Epidermal melanocyte (primary cell): ENCODE data around the gene CARF.
"Not testable (repeated sequence)": the region's sequence is repeated elsewhere in the genome, so short reads cannot be mapped to it uniquely, and the experiment has no call there.

Experiments
- DNase-seq: peaks from one replicate; pipeline ENCODE4 v3.0.0; 2011; ENCODE audit warnings: low spot score; ENCODE audit not compliant: insufficient read length

The CARF gene

GRCh38 chr2:202933958-202934357 is 21.9 kb downstream of the CARF start:
- DNase-seq = no peak

- no peak for DNase-seq
Observed at GRCh38 chr2:202934456-202934855, 22.4 kb downstream of the CARF start.

- no peak for DNase-seq
Observed at GRCh38 chr2:202938960-202939359, 26.9 kb downstream of the CARF start.

GRCh38 chr2:202941771-202942170 is 29.7 kb downstream of the CARF start:
- no peak for DNase-seq

DNA sequence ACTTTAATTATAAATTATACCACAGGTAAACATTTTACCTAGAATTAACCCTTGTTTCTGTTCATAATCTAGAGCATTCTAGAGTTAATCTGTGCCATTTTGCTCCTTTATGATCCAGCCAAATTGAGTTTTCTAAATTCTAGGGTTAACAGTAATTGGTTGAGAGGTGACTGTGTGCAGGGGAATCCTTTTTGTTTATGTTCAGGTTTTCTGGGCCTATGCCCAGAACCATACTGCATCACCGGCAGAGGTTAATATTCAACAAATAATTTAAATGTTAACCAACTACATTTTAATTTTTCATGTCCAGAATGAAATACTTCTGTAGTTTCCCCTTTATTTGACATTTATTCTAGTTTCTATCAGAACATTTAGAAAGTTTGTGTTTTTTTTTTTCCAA is 32.3 kb downstream of the CARF start:
- DNase-seq = no peak

- no peak for DNase-seq
Observed at GRCh38 chr2:202944816-202945215, 32.7 kb downstream of the CARF start.

GRCh38 chr2:202945497-202945896 is 33.4 kb downstream of the CARF start:
- DNase-seq = no peak

- DNase-seq = not testable (repeated sequence)
Observed at GRCh38 chr2:202949333-202949732, 37.3 kb downstream of the CARF start.

- DNase-seq = no peak
Observed at GRCh38 chr2:202950592-202950991, 38.5 kb downstream of the CARF start.

DNA sequence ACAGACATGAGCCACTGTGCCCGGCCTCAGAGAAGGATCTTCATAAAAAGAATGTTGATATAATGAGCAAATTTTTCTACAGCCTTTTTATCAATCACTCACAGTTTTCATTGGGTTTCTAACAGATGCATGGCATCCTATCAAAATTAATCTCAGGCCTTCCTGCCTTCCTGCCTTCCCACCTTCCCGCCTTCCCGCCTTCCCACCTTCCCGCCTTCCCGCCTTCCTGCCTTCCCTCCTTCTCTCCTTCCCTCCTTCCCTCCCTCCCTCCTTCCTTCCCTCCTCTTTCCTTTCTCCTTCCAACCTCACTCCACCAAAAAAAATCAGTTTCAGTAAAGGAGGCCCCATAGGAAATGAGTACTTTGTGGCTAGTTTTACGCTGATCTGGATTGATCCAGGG is 48.4 kb downstream of the CARF start:
- DNase-seq = no peak

- no peak for DNase-seq
Observed at GRCh38 chr2:202963712-202964111, 51.6 kb downstream of the CARF start.

DNA sequence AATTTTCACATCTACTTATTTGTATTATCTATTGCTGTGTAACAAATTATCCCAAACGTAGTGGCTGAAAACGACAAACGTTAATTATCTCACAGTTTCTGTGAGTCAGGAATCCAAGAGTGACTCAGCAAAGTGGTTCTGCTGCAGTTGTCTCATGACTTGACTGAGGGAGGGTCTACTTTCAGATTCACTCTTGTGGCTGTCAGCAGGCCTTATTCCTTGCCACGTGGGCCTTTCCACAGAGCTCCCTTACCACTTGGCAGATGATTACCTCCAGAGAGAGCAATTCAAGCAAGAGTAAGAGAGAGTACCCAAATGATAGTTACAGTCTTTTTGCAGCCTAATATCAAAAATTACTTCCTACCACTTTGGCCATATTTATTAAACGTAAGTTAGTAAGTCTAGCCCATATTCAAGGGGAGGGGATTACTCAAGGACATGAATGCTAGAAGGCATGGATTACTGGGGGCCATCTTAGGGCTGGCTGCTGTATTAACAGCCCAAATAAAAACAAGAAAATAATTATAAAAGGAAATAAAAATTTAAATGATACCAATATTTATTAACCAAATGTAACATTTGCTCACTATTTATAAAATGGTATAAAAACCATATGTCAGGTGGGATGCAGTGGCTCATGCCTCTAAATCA is 53.9 kb downstream of the CARF start:
- no peak for DNase-seq

DNA sequence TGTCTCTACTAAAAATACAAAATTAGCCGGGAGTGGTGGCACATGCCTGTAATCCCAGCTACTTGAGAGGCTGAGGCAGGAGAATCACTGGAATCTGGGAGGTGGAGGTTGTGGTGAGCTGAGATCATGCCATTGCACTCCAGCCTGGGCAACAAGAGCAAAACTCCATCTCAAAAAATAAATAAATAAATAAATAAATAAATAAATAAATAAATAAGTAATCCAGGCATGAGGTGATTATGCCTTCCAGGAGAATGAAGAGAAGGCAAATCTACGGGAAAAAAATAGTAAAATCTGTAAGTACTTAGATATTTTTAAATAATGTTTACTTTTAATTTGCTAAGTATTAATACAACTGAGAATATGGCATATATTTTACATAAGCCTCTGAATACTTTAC is 57.3 kb downstream of the CARF start:
- not testable (repeated sequence) for DNase-seq

- DNase-seq = no peak
Observed at GRCh38 chr2:202976809-202977208, 64.7 kb downstream of the CARF start.

DNA sequence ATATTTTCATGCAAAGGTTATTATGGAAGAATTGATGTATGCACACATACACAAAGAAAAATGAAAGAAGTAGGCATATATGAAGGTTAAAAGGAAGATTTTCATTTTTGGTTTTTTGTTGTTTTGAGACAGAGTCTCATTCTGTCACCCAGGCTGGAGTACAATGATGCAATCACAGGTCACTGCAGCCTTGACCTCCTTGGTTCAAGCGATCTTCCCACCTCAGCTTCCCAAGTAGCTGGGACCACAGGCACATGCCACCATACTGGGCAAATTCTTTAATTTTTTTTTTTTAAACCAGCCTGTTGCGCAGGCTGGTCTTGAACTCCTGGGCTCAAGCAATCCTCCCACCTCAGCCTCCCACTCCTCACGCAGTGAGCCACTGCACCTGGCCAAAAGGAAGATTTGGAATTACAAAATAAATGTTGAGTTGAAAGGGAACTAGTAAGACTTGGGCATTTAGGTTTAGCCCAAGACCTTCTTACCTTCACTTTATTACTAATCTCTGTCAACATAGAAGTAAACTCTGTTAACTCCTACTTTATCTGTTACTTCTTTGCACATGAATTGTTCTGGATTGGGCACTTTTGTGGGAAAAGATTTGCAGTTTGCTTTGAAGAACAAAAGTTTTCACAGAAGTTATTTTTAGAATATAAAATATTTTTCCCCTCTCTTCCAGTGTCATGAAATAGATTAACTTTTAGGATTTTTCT is 70.9 kb downstream of the CARF start:
- DNase-seq = no peak

GRCh38 chr2:202989749-202990148 is 77.7 kb downstream of the CARF start:
- DNase-seq = no peak

- DNase-seq = no peak
Observed at GRCh38 chr2:202990501-202990900, 78.4 kb downstream of the CARF start.

DNA sequence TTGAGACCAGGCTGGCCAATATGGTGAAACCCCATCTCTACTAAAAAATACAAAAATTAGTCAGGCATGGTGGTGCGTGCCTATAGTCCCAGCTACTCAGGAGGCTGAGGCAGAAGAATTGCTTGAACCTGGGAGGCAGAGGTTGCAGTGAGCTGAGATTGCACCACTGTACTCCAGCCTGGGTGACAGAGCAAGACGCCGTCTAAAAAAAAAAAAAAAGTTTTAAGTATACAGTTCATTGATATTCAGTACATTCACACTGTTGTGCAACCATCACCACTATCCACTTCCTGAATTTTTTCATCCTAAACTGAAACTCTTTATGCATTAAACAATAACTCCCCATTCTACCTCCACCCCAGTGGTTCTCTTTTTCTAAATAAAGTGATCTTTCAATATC is 85.0 kb downstream of the CARF start:
- not testable (repeated sequence) for DNase-seq

DNA sequence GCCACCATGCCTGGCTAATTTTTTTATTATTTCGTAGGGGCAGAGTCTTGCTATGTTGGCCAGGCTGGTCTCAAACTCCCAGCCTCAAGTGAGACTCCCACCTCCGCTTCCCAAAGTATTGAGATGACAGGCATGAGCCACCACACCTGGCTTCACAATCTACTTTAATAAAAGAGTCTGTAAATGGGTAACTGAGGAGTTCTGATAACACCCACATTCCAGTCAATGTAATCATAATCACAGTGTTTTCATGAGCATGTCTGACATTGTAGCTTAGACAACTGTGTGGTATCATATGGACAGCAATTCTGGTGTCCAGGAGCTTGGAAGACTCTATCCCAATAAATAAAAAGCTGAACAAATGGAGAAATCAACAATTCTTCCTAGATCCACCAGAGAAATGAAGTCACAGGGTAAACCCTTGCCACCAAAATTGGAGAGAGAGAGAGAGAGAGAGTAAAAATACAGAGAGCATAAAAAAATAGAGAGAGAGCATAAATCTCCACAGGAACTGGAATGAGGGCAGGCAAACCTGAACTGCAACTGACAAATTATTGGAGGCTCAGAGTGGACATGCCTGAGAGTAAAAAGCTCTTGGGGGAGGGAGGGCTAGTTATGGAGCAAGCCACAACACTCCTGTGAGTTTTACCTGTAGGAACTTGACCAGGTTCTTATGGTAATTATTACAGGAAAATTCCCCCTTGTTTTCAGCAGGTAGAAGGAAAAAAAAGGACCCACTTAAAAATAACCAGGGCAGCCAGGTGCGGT is 90.2 kb downstream of the CARF start:
- no peak for DNase-seq

DNA sequence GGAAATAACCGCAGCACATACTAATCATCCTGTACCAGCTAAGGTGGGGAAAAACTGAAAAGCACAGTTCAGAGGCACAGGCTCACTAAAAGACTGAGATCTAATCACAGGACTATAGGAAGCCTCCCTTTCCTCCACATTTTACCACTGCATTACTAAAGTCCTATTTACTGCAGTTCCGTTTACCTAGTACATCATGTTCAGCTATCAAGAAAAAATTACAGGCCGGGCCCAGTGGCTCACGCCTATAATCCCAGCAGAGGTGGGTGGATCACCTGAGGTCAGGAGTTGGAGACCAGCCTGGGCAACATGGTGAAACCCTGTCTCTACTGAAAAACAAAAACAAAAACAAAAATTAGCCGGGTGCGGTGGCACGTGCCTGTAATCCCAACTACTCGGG is 91.6 kb downstream of the CARF start:
- DNase-seq = no peak

- peak; percentile 81 for DNase-seq
Observed at GRCh38 chr2:203014456-203015199, 102.6 kb downstream of the CARF start, which contains the start of gene NBEAL1. TSS of gene NBEAL1 (plus strand) at chr2:203014875. CDS start at chr2:203016385, 1,510 bp downstream.

DNA sequence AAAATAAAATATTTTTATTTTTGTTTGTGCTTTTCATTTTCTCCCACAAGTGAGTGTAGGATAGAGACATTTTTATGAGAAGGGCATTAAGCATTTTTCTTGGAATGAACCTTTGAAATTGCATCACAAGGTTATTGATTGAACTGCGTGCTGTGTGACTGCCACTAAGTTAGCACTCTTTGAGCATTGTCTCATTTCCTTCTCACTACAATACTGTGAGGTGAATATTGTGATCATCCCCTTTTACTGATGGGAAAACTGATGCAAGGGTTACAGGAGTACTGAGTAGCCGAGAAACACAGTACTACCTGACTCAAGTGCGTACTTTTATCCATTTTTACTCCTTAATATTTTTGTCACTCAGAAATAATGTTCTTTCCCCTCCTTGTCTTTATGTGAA is 104.6 kb downstream of the CARF start:
- DNase-seq = no peak
